ENCODE data around the gene ANKS1B. TPM values are rescaled to one million over a fixed set of nuclear protein-coding genes. Genes with fewer than 3 reads are reported as not detected.

Gene ANKS1B
- total RNA-seq, 5 donors from 2014 or later (not counting 1 experiment from before 2014, with no cell fraction given) = 0.18 to 0.47 (median 0.19) TPM; not detected in 2

DNA sequence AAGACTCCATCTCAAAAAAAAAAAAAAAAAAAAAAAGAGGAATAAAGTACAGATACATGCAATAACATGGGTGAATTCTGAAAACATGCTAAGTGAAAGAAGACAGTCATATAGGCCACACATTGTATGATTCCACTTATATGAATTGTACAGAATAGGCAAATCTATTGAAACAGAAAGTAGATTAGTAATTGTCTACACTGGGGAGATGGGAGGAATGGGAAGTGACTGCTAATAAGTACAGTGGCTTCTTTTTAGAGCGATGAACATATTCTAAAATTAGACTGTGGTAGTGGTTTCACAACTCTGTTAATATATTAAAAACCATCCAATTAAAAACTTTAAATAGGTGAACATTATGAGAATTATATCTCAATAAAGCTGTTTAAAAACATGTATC lies 74.4 kb downstream of the ANKS1B start:
- ChIA-PET POLR2A (no interaction called here), CTCF (no interaction called here)
- no peaks in the 10 kb centered on the region for H3K4me1 ChIP-seq (ENCODE audit: control insufficient read depth in 1 of 2, extremely low read depth in 1 of 2, insufficient read depth in 2 of 2, low read length in 2 of 2)
- ATAC-seq (replicated peaks in 1 of 4) = no peak
- H3K4me1 Mint-ChIP-seq = no peaks in the 10 kb centered on the region
- H3K9me3 Mint-ChIP-seq = peaks cover 0 to 8% (median 3%) of the 10 kb centered on the region in 3 donors
- H3K36me3 ChIP-seq (ENCODE audit: control insufficient read depth in 2 of 2, extremely low read depth in 1 of 2, insufficient read depth in 1 of 2, low read length in 1 of 2) = no peaks in the 10 kb centered on the region
- no peaks in the 10 kb centered on the region for H3K27me3 ChIP-seq (replicated peaks in 1 of 2; ENCODE audit: control insufficient read depth in 2 of 2, extremely low read depth in 1 of 2, insufficient read depth in 2 of 2, low read length in 1 of 2)
- H3K4me3 ChIP-seq (ENCODE audit: control insufficient read depth in 1 of 2, extremely low read depth in 1 of 2, low read length in 1 of 2) = no peak overlapping the region
- no peaks in the 10 kb centered on the region for H3K36me3 Mint-ChIP-seq
- no peak overlapping the region for H3K4me3 Mint-ChIP-seq
- H3K27ac Mint-ChIP-seq = no peak overlapping the region
- no CpG with 5 or more reads among the region's 1 CpG for WGBS (ENCODE audit: insufficient coverage)
- DNase-seq = no peak
- no peak overlapping the region for H3K27ac ChIP-seq (ENCODE audit: low read length)
- no peaks in the 10 kb centered on the region for H3K9me3 ChIP-seq
- no peaks in the 10 kb centered on the region for H3K27me3 Mint-ChIP-seq

DNA sequence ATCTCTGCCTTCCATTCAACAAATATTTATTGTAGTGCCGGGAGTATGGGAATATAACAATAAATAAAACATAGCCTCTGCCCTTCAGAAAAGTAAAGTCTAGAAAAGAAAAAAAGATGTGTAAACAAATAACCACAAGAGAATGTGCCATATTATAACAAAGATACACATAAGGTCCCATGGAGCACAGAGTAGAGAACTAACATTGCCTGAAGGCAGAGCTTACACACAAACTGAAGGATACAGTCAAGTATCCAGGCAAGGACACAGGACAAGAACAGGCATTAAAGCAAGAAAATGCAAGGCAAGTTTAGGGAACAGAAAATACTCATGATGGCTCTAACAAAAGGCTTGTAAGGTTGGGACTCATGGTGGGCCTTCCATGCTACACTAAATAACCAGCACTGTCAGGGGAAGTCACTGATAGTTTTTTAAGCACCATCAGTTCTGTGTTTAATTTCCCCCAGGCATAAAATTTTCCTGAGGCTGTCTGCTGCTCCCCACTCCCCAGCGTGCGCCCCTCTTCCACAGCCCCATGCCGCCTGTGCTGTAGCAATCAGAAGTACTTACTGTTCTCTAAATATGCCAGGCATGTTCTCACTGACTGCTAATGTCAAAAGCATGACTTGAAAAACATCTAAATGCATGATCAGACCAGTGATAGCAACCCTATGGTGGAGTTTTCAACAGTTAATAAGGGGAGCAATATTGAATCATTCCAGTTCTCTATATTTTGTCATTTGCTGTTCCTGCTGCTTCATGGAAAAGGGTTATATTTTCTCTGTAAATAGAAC lies 77.8 kb downstream of the ANKS1B start:
- Mint-ChIP-seq H3K27ac (no peak overlapping the region), H3K9me3 (peaks cover 0 to 9% (median 0%) of the 10 kb centered on the region in 3 donors), H3K27me3 (no peaks in the 10 kb centered on the region), H3K36me3 (no peaks in the 10 kb centered on the region), H3K4me1 (no peaks in the 10 kb centered on the region), H3K4me3 (no peak overlapping the region)
- Histone ChIP-seq H3K4me1 (ENCODE audit: control insufficient read depth in 1 of 2, extremely low read depth in 1 of 2, insufficient read depth in 2 of 2, low read length in 2 of 2) (no peaks in the 10 kb centered on the region), H3K36me3 (ENCODE audit: control insufficient read depth in 2 of 2, extremely low read depth in 1 of 2, insufficient read depth in 1 of 2, low read length in 1 of 2) (no peaks in the 10 kb centered on the region), H3K9me3 (no peaks in the 10 kb centered on the region), H3K4me3 (ENCODE audit: control insufficient read depth in 1 of 2, extremely low read depth in 1 of 2, low read length in 1 of 2) (no peak overlapping the region), H3K27ac (ENCODE audit: low read length) (no peak overlapping the region), H3K27me3 (replicated peaks in 1 of 2; ENCODE audit: control insufficient read depth in 2 of 2, extremely low read depth in 1 of 2, insufficient read depth in 2 of 2, low read length in 1 of 2) (no peaks in the 10 kb centered on the region)
- no peak for DNase-seq
- no peak for ATAC-seq (replicated peaks in 1 of 4)
- ChIA-PET CTCF (no interaction called here), POLR2A (no interaction called here)
- WGBS (ENCODE audit: insufficient coverage) = 71% methylated on average over 3 of the region's 4 CpGs

DNA sequence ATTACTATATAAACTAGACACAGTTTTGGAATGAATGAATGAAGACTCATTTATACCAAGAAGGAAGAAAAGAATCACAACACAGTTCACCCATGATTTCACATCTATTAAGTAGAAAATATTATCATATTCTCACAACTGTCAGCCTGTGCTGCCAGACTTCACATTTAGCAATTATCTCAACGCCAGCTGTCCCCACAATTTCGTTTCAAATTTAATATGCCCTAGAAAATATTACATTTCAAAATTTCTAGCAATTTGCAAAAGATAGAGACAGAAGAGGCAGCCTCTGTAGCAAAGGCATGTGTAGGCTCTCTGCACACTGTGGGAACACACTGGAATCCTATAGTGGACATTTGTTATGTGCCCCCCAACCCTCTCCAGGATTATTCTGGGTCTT lies 83.6 kb downstream of the ANKS1B start:
- 20% methylated on average over 2 of the region's 2 CpGs for WGBS (ENCODE audit: insufficient coverage)
- H3K36me3 ChIP-seq (ENCODE audit: control insufficient read depth in 2 of 2, extremely low read depth in 1 of 2, insufficient read depth in 1 of 2, low read length in 1 of 2) = no peaks in the 10 kb centered on the region
- POLR2A ChIA-PET = no interaction called here

DNA sequence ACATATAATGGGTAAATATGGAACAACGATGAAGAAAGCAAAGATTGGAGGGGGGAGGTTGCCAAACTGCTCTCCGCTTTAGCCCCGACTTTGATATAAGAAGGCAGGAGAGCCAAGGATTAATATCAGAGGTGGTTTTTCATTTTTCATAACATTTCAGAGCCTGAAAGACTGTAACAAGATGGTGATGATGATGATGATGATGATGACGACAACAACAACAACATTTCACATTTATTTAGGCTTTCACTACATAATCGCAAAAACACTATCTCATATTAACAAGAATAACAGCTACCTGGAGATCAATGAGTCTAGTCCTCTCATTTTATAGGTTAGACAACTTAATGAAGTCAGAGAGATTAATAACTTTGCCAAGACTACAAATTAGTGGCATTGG lies 86.1 kb downstream of the ANKS1B start:
- DNase-seq (no peak), ATAC-seq (replicated peaks in 1 of 4) (no peak)
- CTCF ChIA-PET = no interaction called here
- Histone ChIP-seq H3K9me3 (no peaks in the 10 kb centered on the region), H3K4me3 (ENCODE audit: control insufficient read depth in 1 of 2, extremely low read depth in 1 of 2, low read length in 1 of 2) (no peak overlapping the region), H3K36me3 (ENCODE audit: control insufficient read depth in 2 of 2, extremely low read depth in 1 of 2, insufficient read depth in 1 of 2, low read length in 1 of 2) (no peaks in the 10 kb centered on the region), H3K27me3 (replicated peaks in 1 of 2; ENCODE audit: control insufficient read depth in 2 of 2, extremely low read depth in 1 of 2, insufficient read depth in 2 of 2, low read length in 1 of 2) (no peaks in the 10 kb centered on the region), H3K4me1 (ENCODE audit: control insufficient read depth in 1 of 2, extremely low read depth in 1 of 2, insufficient read depth in 2 of 2, low read length in 2 of 2) (no peaks in the 10 kb centered on the region), H3K27ac (ENCODE audit: low read length) (no peak overlapping the region)
- WGBS (ENCODE audit: insufficient coverage) = no CpG with 5 or more reads among the region's 5 CpGs
- Mint-ChIP-seq H3K4me3 (no peak overlapping the region), H3K4me1 (no peaks in the 10 kb centered on the region), H3K36me3 (no peaks in the 10 kb centered on the region), H3K9me3 (peaks cover 0 to 16% (median 0%) of the 10 kb centered on the region in 3 donors), H3K27me3 (no peaks in the 10 kb centered on the region), H3K27ac (no peak overlapping the region)
- POLR2A ChIA-PET = no interaction called here

More for the DNA sequence above, 83.6 kb downstream of the ANKS1B start:
- Mint-ChIP-seq H3K9me3 (peaks cover 0 to 9% (median 0%) of the 10 kb centered on the region in 3 donors), H3K4me3 (no peak overlapping the region), H3K4me1 (no peaks in the 10 kb centered on the region), H3K27ac (no peak overlapping the region), H3K27me3 (no peaks in the 10 kb centered on the region), H3K36me3 (no peaks in the 10 kb centered on the region)
- no peaks in the 10 kb centered on the region for H3K4me1 ChIP-seq (ENCODE audit: control insufficient read depth in 1 of 2, extremely low read depth in 1 of 2, insufficient read depth in 2 of 2, low read length in 2 of 2)
- DNase-seq = no peak
- no peak overlapping the region for H3K27ac ChIP-seq (ENCODE audit: low read length)
- H3K9me3 ChIP-seq = no peaks in the 10 kb centered on the region
- no peak for ATAC-seq (replicated peaks in 1 of 4)
- CTCF ChIA-PET = interaction anchor here in 1 of 2 donors (0.6 kb wide), 1 partner anchor 1534 kb away, joined by 3 read pairs; no protein-coding TSS in a partner anchor
- no peaks in the 10 kb centered on the region for H3K27me3 ChIP-seq (replicated peaks in 1 of 2; ENCODE audit: control insufficient read depth in 2 of 2, extremely low read depth in 1 of 2, insufficient read depth in 2 of 2, low read length in 1 of 2)
- no peak overlapping the region for H3K4me3 ChIP-seq (ENCODE audit: control insufficient read depth in 1 of 2, extremely low read depth in 1 of 2, low read length in 1 of 2)

DNA sequence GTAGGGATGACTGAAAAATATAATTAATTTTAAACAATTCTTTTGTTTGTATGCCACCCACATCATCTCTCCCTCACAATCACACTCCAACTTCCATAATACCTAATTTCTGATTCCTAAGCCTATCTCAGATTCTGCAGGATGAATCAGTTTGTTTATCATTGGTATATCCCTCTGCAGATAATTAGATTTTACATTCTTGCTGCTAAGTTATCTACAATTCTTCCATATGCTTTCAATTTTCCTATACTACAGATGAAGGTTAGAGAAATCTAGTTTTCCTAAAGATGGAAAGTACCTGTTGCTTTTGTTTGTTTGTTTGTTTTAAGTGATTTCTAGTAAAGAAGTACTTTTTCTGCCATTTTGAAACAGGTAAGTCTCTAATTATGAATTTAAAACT lies 105.3 kb downstream of the ANKS1B start:
- Mint-ChIP-seq H3K9me3 (peaks cover 0 to 14% (median 0%) of the 10 kb centered on the region in 3 donors), H3K27ac (no peak overlapping the region), H3K36me3 (no peaks in the 10 kb centered on the region), H3K27me3 (peaks cover 0 to 5% of the 10 kb centered on the region in 2 donors), H3K4me1 (no peaks in the 10 kb centered on the region), H3K4me3 (no peak overlapping the region)
- POLR2A ChIA-PET = no interaction called here
- DNase-seq (no peak), ATAC-seq (replicated peaks in 1 of 4) (no peak)
- H3K27ac ChIP-seq (ENCODE audit: low read length) = no peak overlapping the region
- H3K4me3 ChIP-seq (ENCODE audit: control insufficient read depth in 1 of 2, extremely low read depth in 1 of 2, low read length in 1 of 2) = no peak overlapping the region
- H3K36me3 ChIP-seq (ENCODE audit: control insufficient read depth in 2 of 2, extremely low read depth in 1 of 2, insufficient read depth in 1 of 2, low read length in 1 of 2) = no peaks in the 10 kb centered on the region
- no peaks in the 10 kb centered on the region for H3K27me3 ChIP-seq (replicated peaks in 1 of 2; ENCODE audit: control insufficient read depth in 2 of 2, extremely low read depth in 1 of 2, insufficient read depth in 2 of 2, low read length in 1 of 2)
- CTCF ChIA-PET = no interaction called here
- H3K9me3 ChIP-seq = no peaks in the 10 kb centered on the region
- H3K4me1 ChIP-seq (ENCODE audit: control insufficient read depth in 1 of 2, extremely low read depth in 1 of 2, insufficient read depth in 2 of 2, low read length in 2 of 2) = no peaks in the 10 kb centered on the region

DNA sequence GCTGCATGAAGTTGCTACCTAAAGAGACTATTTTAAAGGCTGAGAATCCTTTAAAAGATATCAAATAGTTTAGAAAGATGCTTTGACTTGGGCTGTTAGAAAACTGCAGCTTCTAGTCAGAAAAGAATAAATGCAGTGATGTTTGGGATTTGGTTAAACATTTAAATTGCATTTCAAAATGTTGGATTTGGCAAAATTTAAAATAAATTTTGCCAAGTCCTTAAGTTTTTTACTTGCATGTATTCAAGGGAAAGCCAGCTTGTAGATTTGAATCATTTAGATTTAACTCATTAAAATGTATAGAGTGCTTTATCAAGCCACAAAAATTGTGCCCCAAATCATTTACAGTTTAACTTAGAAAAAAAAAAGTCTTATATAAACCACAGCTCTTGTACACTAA lies 109.7 kb downstream of the ANKS1B start:
- no peaks in the 10 kb centered on the region for H3K4me1 Mint-ChIP-seq
- no peak for DNase-seq
- no peaks in the 10 kb centered on the region for H3K9me3 ChIP-seq
- no peaks in the 10 kb centered on the region for H3K36me3 Mint-ChIP-seq
- no peak overlapping the region for H3K27ac ChIP-seq (ENCODE audit: low read length)
- H3K27ac Mint-ChIP-seq = no peak overlapping the region
- H3K4me3 Mint-ChIP-seq = no peak overlapping the region
- no peak overlapping the region for H3K4me3 ChIP-seq (ENCODE audit: control insufficient read depth in 1 of 2, extremely low read depth in 1 of 2, low read length in 1 of 2)
- H3K9me3 Mint-ChIP-seq = peaks cover 2 to 9% (median 6%) of the 10 kb centered on the region in 3 donors
- no peaks in the 10 kb centered on the region for H3K27me3 Mint-ChIP-seq
- H3K36me3 ChIP-seq (ENCODE audit: control insufficient read depth in 2 of 2, extremely low read depth in 1 of 2, insufficient read depth in 1 of 2, low read length in 1 of 2) = no peaks in the 10 kb centered on the region
- CTCF ChIA-PET = no interaction called here
- POLR2A ChIA-PET = no interaction called here
- no peaks in the 10 kb centered on the region for H3K27me3 ChIP-seq (replicated peaks in 1 of 2; ENCODE audit: control insufficient read depth in 2 of 2, extremely low read depth in 1 of 2, insufficient read depth in 2 of 2, low read length in 1 of 2)
- no peak for ATAC-seq (replicated peaks in 1 of 4)
- H3K4me1 ChIP-seq (ENCODE audit: control insufficient read depth in 1 of 2, extremely low read depth in 1 of 2, insufficient read depth in 2 of 2, low read length in 2 of 2) = no peaks in the 10 kb centered on the region
